WERI-Rb-1 (cell line): ENCODE measurements around the gene ITPR1.

Source experiments
- DNase-seq: peaks from one replicate; pipeline ENCODE4 v3.0.0-alpha.2; 2020
- H3K27ac ChIP-seq: fragments of 250-450 bp; sonication (Bioruptor Pico); 2 replicates; pipeline ENCODE4 v1.5.1; 2020; ENCODE audit warnings: mild to moderate bottlenecking, moderate library complexity
- H3K27me3 ChIP-seq: fragments of 250-450 bp; sonication (Bioruptor Pico); 2 replicates; pipeline ENCODE4 v1.5.1; 2021; ENCODE audit warnings: mild to moderate bottlenecking, low read depth, moderate library complexity; ENCODE audit not compliant: insufficient read depth, severe bottlenecking
- H3K36me3 ChIP-seq: fragments of 250-450 bp; sonication (Bioruptor Pico); 2 replicates; pipeline ENCODE4 v1.5.1; 2020; ENCODE audit warnings: mild to moderate bottlenecking, moderate library complexity
- H3K4me3 ChIP-seq: 2 replicates; pipeline ENCODE4 v1.5.1; 2011; ENCODE audit warnings: low read depth, mild to moderate bottlenecking, control low read depth, low read length
- H3K9me3 ChIP-seq: fragments of 250-450 bp; sonication (Bioruptor Pico); 2 replicates; pipeline ENCODE4 v1.5.1; 2021; ENCODE audit warnings: mild to moderate bottlenecking, moderate library complexity; ENCODE audit not compliant: severe bottlenecking
- CTCF ChIP-seq: IDR thresholded peaks from 2 replicates; pipeline ENCODE4 v1.5.1; 2011; ENCODE audit warnings: low read depth, mild to moderate bottlenecking, control low read depth, inconsistent platforms, low read length

The ITPR1 gene

GRCh38 chr3:4865714-4866113 is 372.6 kb downstream of the ITPR1 start:
- Histone ChIP-seq H3K27me3 (no peaks in the 10 kb centered on the region), H3K27ac (no peak overlapping the region), H3K36me3 (no peaks in the 10 kb centered on the region), H3K4me3 (no peak overlapping the region), H3K9me3 (peaks cover 10% of the 10 kb centered on the region)
- TF ChIP-seq CTCF, result no peak
- DNase-seq, result no peak

- Histone ChIP-seq H3K36me3 (no peaks in the 10 kb centered on the region), H3K27ac (no peak overlapping the region), H3K27me3 (no peaks in the 10 kb centered on the region), H3K4me3 (no peak overlapping the region), H3K9me3 (no peaks in the 10 kb centered on the region)
- DNase-seq, result no peak
- no peak for TF ChIP-seq CTCF
These were observed 373.7 kb downstream of the ITPR1 start for GRCh38 chr3:4866866-4867265.

GRCh38 chr3:4877173-4877787 is 384.1 kb downstream of the ITPR1 start:
- no peaks in the 10 kb centered on the region for H3K27me3 ChIP-seq
- no peak overlapping the region for H3K27ac ChIP-seq
- no peak for TF ChIP-seq CTCF
- H3K9me3 ChIP-seq, result no peaks in the 10 kb centered on the region
- no peaks in the 10 kb centered on the region for H3K36me3 ChIP-seq
- H3K4me3 ChIP-seq, result no peak overlapping the region
- no peak for DNase-seq

- Histone ChIP-seq H3K27ac (no peak overlapping the region), H3K27me3 (no peaks in the 10 kb centered on the region), H3K4me3 (no peak overlapping the region), H3K9me3 (peaks cover 4% of the 10 kb centered on the region), H3K36me3 (no peaks in the 10 kb centered on the region)
- no peak for TF ChIP-seq CTCF
- no peak for DNase-seq
These were observed 387.7 kb downstream of the ITPR1 start for GRCh38 chr3:4880850-4881249.

GRCh38 chr3:4882548-4882947 is 389.4 kb downstream of the ITPR1 start:
- no peak for TF ChIP-seq CTCF
- no peak overlapping the region for H3K27ac ChIP-seq
- H3K27me3 ChIP-seq, result no peaks in the 10 kb centered on the region
- no peaks in the 10 kb centered on the region for H3K36me3 ChIP-seq
- peaks cover 4% of the 10 kb centered on the region for H3K9me3 ChIP-seq
- DNase-seq, result no peak
- no peak overlapping the region for H3K4me3 ChIP-seq

- no peak for TF ChIP-seq CTCF
- no peaks in the 10 kb centered on the region for H3K36me3 ChIP-seq
- H3K9me3 ChIP-seq, result peaks cover 4% of the 10 kb centered on the region
- H3K4me3 ChIP-seq, result no peak overlapping the region
- no peak for DNase-seq
- no peaks in the 10 kb centered on the region for H3K27me3 ChIP-seq
- no peak overlapping the region for H3K27ac ChIP-seq
These were observed 389.9 kb downstream of the ITPR1 start for GRCh38 chr3:4883011-4883410.
